ENCODE results near the gene CBX8.
A peak's percentile ranks its signal among the peaks of the same experiment; 100 is the strongest.

The CBX8 gene

DNA sequence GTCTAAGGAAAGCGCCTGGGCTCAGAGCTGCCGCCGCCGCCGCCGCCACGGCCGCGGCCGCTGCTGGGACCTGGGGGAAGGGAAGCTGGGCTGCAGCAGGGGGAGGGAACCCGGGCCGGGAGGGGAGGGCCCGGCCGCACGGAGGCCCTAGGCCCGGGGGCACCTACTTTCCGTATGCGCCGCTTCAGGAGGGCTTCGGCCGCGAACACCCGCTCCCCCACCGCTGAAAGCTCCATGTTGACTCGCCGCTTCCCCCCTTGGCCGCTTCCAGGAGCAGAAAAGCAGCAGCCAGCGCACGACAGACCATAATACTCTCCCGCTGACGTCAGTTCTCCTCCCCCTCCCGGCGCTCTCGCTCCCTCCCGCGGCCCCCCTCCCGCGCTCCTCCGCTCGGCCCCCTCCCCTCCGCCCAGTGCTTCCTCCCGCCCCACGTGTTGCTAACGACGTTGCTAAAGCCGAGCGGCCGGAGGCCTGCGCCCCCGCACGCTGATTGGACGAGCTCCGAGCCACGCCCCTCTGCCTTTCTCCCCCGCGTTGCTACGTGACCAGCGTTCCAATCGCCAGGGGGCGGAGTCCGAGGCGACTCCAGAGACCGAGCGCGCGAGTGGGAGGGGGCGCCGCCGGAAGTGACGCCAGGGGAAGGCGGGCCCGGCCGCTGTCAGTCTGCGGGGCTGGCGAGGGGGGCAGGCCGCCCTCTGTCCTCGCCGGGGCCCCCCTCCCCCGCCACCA, at the start of gene CBX8:
CBX8 (minus strand) TSS at position 315 of the 729 bp plus-strand sequence; CDS start at position 236, 79 bp downstream.
- peak; percentile 100 for DNase-seq

DNA sequence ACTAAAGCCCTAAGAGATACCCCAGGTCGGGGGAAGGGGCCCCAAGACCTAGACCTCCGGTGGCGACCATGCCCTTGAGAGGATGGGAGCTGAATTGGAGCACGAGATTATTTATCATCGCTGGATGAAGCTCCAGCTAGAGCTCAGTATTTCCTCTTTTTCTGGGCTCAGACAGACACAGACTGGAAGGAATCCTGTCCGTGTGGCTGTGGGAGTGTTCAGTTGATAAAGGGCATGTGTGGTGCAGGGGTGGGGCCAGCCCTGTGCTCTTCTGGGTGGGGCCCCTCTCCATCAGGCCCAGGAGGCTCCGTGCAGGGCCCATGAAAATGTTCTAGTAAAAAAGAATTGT, 48.7 kb upstream of the CBX8 start:
- no peak for DNase-seq

DNA sequence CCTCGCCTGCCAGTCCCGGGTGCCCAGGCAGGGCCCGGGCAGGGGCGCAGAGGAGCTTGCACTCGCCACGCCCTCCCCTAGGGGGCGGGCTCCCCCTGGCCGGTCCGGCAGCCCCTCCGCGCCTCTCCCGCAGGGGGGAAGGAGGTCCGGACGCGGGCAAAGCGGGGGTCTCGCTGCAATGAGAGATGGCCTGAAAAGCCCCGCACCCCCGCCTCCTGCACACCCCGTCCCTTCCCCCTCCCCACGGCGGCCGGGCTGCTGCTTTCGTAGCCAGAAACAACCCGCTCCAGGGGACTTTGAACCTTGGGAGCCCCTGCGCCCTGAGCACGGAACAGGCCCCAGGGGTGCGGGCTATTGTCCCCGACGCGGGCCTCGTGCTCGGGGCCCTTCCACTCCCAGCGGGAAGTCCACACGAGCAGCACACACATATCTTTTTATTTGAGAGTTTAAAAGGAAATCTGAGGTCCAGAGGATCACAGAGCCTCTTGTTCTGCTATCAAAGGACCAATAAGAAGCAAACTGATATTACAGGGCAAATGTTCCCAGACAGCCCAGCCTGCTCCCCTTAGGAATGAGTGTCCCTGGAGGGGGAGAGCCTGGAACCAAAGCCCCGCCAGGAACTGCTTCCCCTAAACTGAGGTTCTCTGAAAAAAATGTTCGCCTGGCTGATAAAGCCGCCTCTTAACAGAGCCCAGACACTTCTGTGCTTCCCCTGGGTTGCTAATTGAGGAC, 48.2 kb upstream of the CBX8 start:
- peak; percentile 35 for DNase-seq

DNA sequence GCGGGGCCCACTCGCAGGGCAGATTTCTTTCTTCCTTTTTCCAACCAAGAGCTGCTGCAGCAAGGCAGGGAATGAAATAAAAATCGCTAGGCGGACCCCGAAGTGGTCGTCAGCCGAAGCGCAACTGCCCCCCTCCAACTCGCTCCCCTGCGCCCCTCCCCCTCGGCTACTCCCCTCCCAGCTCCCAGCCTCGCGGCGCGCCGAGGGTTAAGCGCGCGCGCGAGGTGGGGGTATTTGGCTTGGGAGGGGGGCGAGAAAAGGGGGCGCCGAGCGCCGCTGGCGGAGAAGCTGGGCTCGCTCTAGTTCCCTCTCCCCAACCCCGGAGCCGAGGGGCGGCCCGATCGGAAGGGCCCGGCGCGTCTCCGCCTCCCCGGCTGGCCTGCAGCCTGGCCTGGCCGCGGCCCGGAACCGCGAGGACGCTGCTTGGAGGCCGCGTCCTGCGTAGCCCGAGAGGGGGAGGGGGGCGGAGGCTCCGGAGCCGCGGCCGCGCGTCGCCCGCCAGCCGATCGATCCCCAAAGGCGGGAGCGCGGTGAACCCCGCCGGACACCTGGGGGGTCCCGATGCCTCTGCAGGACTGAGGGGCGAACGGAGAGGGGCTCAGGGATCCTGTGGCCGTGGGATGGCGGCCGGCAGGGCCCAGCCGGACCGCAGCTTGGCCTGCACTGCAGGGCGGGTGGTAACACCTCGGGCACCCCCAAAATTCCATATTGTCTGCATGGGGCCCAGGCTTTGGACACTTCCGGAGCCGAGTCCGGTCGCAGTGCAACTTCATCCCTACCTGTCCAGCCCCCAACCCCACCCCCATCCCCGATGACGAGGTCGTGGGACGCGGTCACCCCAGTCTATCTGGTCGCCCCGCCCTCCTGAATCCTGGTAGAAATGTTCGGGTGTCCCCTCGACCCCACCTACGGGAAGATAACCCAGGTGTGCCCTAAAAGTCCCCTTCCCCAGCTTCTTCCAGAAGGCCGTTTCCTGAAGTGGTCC, 47.2 kb upstream of the CBX8 start:
- DNase-seq: no peak

DNA sequence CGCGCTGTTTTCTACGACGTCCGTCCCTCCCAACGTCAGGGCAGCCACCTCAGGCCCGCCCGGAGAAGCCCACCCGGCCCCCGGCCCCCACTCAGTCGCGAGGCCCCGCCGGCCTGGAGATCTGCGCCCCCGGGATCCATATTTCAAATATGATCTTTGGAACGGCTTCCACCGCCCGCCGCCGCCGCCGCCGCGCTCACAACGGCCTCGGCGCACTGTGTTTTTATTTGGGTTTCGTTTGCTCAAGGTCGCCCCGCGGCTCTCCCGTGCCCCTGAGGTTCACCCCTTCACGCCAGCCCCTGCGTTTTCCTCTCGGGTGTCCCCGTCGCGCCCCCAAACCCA, 46.6 kb upstream of the CBX8 start:
- DNase-seq: no peak

DNA sequence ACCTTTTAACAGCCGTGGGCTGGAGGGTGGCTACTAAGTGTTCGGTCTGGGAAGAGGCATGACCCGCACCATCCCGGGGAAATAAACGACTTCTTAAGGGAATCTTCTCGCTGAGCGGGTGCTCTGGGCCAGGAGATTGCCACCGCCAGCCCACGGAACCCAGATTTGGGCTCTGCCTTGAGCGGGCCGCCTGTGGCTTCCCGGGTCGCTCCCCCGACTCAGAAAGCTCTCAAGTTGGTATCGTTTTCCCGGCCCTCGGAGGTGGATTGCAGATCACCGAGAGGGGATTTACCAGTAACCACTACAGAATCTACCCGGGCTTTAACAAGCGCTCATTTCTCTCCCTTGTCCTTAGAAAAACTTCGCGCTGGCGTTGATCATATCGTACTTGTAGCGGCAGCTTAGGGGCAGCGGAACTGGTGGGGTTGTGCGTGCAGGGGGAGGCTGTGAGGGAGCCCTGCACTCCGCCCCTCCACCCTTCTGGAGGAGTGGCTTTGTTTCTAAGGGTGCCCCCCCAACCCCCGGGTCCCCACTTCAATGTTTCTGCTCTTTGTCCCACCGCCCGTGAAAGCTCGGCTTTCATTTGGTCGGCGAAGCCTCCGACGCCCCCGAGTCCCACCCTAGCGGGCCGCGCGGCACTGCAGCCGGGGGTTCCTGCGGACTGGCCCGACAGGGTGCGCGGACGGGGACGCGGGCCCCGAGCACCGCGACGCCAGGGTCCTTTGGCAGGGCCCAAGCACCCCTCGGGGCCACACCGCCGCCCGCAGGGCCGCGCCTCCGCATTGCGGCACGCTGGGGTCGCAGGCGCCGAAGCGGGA, 46.0 kb upstream of the CBX8 start:
- no peak for DNase-seq

DNA sequence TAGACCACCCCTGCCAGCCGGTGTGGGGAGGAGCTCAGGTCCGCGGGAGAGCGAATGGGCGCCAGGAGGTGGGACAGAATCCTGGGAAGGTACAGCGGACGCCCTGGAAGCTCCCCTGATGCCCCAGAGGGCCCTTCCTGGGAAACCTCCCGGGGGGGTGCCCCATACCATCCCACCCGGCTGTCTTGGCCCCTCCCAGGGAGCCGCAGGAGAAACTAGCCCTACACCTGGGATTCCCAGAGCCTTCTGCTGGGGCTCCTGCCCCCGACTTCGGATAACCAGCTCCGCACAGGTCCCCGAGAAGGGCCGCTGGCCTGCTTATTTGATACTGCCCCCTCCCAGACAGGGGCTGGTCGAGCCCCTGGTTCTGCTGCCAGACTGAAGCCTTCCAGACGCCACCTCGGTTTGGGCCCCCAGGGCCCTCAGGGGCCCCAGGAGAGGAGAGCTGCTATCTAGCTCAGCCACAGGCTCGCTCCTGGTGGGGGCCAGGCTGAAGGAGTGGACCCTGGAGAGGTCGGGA, 45.3 kb upstream of the CBX8 start:
- no peak for DNase-seq

DNA sequence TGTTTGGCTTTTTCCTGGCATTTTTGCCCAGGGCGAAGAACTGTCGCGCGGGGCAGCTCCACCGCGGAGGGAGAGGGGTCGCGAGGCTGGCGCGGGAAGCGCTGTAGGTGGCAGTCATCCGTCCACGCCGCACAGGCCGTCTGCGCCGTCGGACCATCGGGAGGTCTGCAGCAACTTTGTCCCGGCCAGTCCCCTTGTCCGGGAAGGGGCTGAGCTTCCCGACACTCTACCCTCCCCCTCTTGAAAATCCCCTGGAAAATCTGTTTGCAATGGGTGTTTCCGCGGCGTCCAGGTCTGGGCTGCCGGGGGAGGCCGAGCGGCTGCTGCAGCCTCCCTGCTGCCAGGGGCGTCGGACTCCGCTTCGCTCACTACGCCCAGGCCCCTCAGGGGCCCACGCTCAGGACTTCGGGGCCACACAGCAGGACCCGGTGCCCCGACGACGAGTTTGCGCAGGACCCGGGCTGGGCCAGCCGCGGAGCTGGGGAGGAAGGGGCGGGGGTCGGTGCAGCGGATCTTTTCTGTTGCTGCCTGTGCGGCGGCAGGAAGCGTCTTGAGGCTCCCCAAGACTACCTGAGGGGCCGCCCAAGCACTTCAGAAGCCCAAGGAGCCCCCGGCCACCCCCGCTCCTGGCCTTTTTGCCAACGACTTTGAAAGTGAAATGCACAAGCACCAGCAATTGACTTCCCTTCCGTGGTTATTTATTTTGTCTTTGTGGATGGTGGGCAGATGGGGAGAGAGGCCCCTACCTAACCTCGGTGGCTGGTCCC, 44.7 kb upstream of the CBX8 start:
- no peak for DNase-seq

DNA sequence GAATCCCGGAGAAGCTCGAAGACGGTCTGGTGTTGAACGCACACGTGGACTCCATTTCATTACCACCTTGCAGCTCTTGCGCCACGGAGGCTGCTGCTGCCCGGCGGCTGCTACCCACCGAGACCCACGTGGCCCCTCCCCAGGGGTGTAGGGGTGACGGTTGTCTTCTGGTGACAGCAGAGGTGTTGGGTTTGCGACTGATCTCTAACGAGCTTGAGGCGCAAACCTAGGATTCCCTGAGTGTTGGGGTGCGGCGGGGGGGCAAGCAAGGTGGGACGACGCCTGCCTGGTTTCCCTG, 44.1 kb upstream of the CBX8 start:
- DNase-seq: no peak

DNA sequence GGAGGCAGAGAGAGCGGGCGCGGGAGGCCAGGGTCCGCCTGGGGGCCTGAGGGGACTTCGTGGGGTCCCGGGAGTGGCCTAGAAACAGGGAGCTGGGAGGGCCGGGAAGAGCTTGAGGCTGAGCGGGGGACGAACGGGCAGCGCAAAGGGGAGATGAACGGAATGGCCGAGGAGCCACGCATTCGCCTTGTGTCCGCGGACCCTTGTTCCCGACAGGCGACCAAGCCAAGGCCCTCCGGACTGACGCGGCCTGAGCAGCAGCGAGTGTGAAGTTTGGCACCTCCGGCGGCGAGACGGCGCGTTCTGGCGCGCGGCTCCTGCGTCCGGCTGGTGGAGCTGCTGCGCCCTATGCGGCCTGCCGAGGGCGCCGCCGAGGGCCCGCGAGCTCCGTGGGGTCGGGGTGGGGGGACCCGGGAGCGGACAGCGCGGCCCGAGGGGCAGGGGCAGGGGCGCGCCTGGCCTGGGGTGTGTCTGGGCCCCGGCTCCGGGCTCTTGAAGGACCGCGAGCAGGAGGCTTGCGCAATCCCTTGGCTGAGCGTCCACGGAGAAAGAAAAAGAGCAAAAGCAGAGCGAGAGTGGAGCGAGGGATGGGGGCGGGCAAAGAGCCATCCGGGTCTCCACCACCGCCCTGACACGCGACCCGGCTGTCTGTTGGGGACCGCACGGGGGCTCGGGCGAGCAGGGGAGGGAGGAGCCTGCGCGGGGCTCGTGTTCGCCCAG, 43.6 kb upstream of the CBX8 start:
- no peak for DNase-seq

DNA sequence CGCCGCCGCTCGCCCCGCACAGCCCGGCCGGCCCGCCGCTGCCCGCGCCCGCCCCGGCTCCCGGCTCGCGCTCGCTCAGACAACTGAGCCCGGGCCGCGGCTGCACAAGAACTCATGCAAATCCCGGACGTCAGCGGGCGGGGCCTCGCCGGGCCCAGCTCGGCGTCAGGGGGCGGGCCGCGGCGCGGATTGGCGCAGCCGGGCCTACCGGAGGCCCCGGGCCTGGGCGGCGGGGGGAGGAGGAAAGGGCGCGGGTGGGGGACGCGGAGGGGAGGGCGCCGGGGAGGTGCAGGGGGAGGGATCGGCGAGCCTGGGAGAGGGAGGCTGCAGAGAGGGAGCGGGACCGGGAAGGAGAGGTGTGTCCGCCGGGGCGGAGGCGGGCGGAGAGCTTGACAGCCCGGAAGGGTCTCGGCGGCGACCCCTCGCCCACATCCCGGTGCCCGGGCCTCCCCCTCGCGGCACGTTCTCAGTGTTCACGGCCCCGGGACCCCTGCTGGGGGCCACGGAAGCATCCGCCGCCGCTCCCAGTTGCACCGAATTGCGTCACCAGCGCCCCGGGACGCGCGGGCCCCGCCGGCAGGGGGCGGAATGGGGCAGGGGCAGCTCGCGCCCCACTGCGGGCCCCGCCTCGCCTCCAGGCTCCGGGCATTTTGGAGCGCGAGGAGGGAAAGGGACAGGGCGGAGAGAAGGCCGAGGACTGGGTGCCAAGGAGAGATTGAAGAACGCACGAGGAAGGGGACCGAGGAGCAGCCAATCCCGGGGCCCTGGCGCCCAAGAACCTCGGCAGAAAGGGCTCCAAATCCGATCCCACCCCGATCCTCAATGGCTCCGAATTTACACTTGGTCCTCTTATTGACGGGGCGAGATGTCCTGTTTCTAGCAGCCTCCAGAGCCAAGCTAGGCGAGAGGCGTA, 42.7 kb upstream of the CBX8 start, which contains the start of gene CBX4:
CBX4 (minus strand) TSS at position 85 of the 913 bp plus-strand sequence. CDS start 189 bp downstream, outside the sequence.
- peak; percentile 90 for DNase-seq

DNA sequence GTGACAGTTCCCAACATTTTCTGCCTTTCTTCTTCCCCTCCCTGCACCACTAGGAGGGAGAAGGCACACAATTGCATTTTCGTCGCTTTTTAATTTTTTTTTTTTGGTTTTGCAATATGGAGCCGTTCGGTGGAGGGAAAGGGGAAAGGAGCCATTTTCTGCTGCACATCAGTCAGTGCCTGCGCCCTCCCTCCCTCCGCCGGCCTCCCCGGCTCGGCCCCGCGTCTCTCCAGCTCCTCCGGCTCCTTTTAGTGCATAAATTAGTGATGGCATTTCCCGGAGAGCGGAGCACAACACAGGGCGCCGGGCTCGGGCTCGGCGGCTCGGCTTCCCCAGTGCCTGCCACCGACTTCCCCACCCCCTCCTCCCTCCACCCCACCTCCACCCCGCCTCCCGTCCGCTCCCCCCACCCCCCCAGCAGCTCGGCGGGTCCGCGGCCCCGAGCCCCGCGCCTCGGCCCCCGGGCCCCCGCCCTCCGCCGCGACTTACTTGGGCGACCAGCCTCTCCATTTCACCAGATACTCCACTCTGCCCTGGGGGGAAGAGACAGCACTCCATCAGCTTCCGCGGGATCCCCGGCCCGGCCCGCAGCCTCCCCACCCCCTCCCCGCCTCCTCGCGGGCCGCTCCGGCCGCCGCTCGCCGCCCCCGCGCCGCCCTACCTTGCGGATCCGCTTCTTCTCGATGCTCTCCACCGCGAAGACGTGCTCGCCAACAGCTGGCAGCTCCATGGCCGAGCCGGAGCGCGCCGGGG, 41.8 kb upstream of the CBX8 start:
- DNase-seq: peak; percentile 65

DNA sequence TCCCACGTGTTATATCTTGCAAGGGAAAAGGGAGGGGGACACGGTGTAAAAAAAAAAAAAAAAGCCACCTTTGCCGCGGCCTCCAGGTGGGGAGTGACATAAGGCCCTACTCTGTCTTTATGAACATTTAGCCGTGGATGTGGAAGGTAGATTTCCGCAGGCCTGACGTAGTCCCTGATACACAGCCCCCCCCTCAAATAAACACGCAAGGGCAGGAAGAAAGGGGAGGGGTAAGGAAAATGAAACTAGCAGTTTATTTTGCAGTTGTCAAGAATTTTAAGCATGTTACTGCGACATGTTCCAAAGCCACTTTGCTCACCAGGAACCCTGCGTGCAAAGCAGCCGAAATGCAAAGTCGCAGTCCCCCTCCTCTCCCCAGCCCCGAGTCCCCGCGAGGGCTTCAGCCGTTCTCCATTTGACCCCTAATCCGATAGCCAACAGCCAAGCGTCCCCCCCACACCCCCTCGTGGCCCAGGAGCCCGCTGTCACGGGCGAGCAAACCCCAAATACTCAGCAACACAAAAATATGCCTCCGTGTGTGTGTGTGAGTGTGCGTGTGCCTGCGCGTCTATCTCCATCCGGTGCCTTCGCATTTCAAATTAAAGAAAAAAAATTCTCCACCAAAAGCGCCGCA, 41.1 kb upstream of the CBX8 start:
- no peak for DNase-seq

DNA sequence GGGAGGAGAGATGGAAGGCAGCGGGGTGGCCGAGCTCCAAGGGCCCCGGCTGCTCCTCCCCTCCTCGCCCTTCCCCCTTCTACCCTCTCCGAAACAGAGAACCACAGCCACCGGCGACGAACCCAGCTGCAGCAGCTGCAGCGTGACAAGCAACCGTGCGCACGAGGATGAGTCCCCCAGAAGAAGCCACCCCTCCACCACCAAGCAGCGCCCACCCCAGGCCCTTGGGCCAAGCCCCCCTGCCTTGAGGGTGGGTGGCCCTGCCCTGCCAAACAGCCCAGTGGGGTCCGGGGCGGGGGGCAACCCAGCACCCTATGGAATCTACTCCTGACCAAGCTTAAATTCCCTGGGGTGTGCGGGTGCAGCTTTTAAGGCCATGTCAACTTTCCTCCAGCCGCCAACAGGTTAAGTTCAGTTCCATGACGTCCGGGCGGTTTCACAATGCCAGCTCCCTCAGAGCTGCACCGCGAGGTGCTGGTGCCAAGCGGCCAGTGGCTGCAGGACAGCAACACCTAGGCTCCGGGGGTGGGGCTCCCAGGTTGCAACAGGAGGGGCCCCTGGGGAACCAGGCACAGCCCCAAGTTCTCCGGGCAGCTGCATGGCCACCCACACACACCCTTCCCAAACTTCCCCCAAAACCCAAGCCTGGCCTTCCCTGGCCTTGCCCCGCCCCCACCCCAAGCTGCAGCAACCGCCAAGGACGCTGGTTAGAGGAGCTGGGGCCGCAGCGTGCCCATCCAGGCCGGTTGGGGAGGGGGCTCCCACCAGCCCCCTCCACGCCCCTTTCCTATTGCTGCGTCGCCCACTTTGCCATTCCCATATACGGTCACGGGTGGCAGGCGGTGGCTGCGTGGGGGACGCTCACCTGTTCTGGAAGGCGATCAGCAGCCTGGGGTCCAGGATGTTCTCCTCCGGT, 40.4 kb upstream of the CBX8 start:
- peak; percentile 67 for DNase-seq

DNA sequence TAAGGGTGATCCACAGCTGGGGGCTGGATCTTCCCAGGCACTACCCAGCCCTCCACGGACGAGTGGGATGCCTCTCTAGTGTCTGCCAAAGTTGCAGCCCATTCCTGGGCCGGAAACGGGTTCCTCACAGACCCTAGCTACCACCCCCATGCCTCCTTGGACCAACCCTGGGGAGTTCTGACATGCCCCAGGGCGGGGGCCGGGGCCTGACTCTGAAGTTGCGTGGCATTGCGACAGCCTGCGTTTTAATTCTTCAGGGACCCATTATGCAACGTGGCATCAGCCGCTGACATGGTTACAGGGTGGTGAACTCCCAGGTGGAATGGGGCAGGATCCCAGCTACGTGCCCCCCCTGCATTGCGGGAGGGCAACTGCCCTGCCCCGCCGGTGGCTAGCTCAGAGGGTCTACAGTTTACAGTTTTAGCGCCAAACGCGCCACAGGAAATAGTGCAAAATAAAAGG, 39.7 kb upstream of the CBX8 start:
- DNase-seq: no peak

DNA sequence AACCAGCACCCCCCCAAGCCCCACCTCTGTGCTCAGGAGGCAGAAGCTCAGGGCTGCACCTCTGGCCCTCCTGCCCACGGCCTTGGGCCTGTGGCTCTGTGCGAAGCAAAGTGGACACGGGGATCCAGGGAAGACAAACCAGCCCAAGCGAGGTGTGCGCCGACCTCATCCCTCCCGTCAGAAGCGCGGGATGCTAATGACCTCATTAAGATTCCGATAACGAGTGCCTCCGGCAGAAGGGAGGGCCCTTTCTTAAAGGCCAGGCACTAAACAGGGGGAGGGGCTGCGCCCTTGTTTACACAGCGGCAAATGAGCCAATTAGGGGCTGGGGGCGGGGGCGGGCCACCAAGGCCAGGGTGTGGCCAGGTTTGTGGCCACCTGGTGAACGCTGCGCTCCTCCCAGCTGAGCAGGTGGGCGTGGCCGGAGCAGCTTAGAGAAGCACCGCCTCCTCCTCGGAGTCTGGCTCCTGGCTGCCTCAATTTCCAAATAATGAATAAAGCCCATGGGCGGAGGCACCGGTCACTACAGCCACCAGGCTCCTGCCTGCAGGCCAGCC, 39.2 kb upstream of the CBX8 start:
- no peak for DNase-seq

DNA sequence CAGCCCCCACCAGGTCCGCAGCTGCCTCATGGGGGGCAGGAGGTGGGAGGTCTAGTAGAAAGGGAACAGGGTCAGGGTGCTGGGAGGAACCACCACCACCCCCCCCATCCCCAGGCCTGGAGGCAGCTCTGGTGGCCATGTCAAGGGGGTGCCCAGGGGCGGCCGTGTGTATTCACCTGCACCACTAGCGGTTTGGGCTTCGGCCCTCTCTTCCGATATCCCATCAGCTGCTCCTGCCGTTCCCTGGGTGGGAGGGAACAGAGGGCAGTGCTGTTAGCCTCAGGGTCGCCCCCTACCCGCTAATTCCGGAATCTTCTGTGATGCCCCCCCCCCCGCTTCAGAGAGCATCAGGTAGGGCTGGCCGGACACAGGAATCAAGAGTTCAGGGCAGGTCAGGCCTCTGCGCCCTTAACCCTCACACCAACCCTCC, 38.6 kb upstream of the CBX8 start:
- no peak for DNase-seq
